ENCODE measurements around the gene SV2C.

GRCh38 chr5:76339919-76340318 lies 256.7 kb downstream of the SV2C start:
- TF ChIP-seq CTCF (IDR thresholded peaks at IDR 0.05) (no peak), POLR2A (IDR thresholded peaks at IDR 0.05) (no peak)
